ENCODE results near the gene CST3. TPM values are rescaled to one million over a fixed set of nuclear protein-coding genes. Genes with fewer than 3 reads are reported as not detected.

The CST3 gene
- total and polyA plus RNA-seq, 7 experiments from 2014 or later = 1.7 to 520 (median 20.5) TPM

DNA sequence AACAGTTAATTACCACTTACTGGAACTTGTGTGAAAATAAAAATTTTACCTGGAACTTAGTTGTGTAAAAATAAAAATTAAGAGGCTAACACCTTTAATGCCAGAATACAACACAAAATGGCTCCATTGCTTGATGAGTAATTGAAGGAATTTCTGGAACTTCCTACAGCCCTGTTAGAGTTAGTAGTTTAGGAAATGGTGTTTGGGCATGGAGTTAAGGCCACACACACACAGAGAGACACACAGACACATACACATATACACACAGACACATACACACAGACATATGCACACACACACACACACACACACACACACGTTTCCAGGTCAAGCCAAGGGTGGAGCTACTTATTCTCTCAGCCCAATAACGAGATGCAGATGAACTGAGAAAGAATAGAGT, 20.6 kb upstream of the CST3 start:
- H3K4me1 ChIP-seq (ENCODE audit: control insufficient read depth in 2 of 2, insufficient read depth in 2 of 2, low read length in 2 of 2) = no peaks in the 10 kb centered on the region
- H3K27ac ChIP-seq (ENCODE audit: low read depth, low read length) = no peak overlapping the region
- H3K4me3 Mint-ChIP-seq = no peak overlapping the region
- H3K27ac Mint-ChIP-seq = no peak overlapping the region
- POLR2A ChIA-PET = no interaction called here
- H3K27me3 Mint-ChIP-seq = peaks cover 10 to 26% (median 12%) of the 10 kb centered on the region in 5 donors
- no peaks in the 10 kb centered on the region for H3K36me3 ChIP-seq (ENCODE audit: control insufficient read depth in 2 of 3, insufficient read depth in 3 of 3, low read length in 3 of 3)
- peaks cover 0 to 5% (median 0%) of the 10 kb centered on the region in 7 donors for H3K4me1 Mint-ChIP-seq
- no peaks in the 10 kb centered on the region for H3K36me3 Mint-ChIP-seq
- H3K9me3 Mint-ChIP-seq = no peaks in the 10 kb centered on the region
- DNase-seq (no peak), ATAC-seq (no peak)
- intact Hi-C loops (cut with micrococcal nuclease) = no loop called here
- no peaks in the 10 kb centered on the region for H3K9me3 ChIP-seq (ENCODE audit: control insufficient read depth in 2 of 3, low read length in 3 of 3)
- no peaks in the 10 kb centered on the region for H3K27me3 ChIP-seq (ENCODE audit: control insufficient read depth in 2 of 2, insufficient read depth in 2 of 2, low read length in 2 of 2)
- CTCF ChIA-PET = no interaction called here
- no peak overlapping the region for H3K4me3 ChIP-seq (ENCODE audit: low read length)

DNA sequence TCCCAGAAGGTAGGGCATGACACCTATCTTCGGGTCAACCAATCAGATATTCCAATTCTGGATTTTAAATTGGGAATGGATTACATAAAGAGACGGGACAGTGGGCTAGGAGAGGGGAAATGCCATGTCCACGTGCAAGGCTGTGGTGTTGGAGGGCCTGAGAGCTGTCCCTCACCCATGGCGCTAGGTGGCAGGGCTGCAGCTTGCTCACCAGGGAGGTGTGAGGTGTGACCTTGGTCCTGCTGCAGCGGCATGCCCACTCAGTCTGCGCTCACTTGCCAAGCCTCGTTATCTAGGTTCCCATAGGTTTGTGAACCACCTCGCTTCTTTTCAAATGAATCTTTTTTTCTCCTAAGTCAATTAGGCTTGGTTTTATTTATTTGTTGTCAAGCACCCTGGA, 19.4 kb upstream of the CST3 start:
- Mint-ChIP-seq H3K27ac (no peak overlapping the region), H3K27me3 (peaks cover 10 to 27% (median 15%) of the 10 kb centered on the region in 5 donors), H3K4me1 (peaks cover 0 to 6% (median 0%) of the 10 kb centered on the region in 7 donors), H3K4me3 (no peak overlapping the region), H3K9me3 (no peaks in the 10 kb centered on the region), H3K36me3 (no peaks in the 10 kb centered on the region)
- intact Hi-C loops (cut with micrococcal nuclease) = no loop called here
- H3K27ac ChIP-seq (ENCODE audit: low read depth, low read length) = no peak overlapping the region
- no peaks in the 10 kb centered on the region for H3K4me1 ChIP-seq (ENCODE audit: control insufficient read depth in 2 of 2, insufficient read depth in 2 of 2, low read length in 2 of 2)
- no peak overlapping the region for H3K4me3 ChIP-seq (ENCODE audit: low read length)
- ChIA-PET POLR2A (no interaction called here), CTCF (no interaction called here)
- ATAC-seq = no peak
- DNase-seq = no peak
- no peaks in the 10 kb centered on the region for H3K9me3 ChIP-seq (ENCODE audit: control insufficient read depth in 2 of 3, low read length in 3 of 3)
- no peaks in the 10 kb centered on the region for H3K27me3 ChIP-seq (ENCODE audit: control insufficient read depth in 2 of 2, insufficient read depth in 2 of 2, low read length in 2 of 2)
- no peaks in the 10 kb centered on the region for H3K36me3 ChIP-seq (ENCODE audit: control insufficient read depth in 2 of 3, insufficient read depth in 3 of 3, low read length in 3 of 3)

DNA sequence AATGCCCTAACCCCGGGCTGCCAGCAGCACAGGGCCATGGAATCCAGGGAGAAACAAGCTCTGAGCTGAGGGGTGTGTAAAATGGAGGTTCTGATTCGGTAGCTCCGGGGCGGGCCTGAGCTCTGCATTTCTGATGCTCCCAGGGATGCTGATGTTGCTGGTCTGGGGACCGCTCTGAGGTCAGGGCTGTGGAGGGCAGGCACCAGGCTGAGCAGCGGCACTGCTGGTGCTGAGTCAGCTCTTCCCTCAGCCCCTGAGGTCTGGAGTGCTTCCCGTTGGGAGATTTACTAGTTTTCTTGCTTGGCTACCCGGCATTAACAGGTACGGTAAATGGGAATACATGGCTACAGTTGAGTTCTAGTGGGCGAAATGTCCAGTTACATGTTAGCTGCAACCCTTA, 18.6 kb upstream of the CST3 start:
- no peak for DNase-seq
- intact Hi-C loops (cut with micrococcal nuclease) = no loop called here
- Histone ChIP-seq H3K27me3 (ENCODE audit: control insufficient read depth in 2 of 2, insufficient read depth in 2 of 2, low read length in 2 of 2) (no peaks in the 10 kb centered on the region), H3K4me3 (ENCODE audit: low read length) (no peak overlapping the region), H3K9me3 (ENCODE audit: control insufficient read depth in 2 of 3, low read length in 3 of 3) (no peaks in the 10 kb centered on the region), H3K27ac (ENCODE audit: low read depth, low read length) (no peak overlapping the region), H3K4me1 (ENCODE audit: control insufficient read depth in 2 of 2, insufficient read depth in 2 of 2, low read length in 2 of 2) (no peaks in the 10 kb centered on the region), H3K36me3 (ENCODE audit: control insufficient read depth in 2 of 3, insufficient read depth in 3 of 3, low read length in 3 of 3) (no peaks in the 10 kb centered on the region)
- H3K27ac Mint-ChIP-seq = no peak overlapping the region
- ATAC-seq = peak; percentile 34
- H3K36me3 Mint-ChIP-seq = no peaks in the 10 kb centered on the region
- CTCF ChIA-PET = no interaction called here
- H3K27me3 Mint-ChIP-seq = peaks cover 10 to 27% (median 15%) of the 10 kb centered on the region in 5 donors
- H3K4me1 Mint-ChIP-seq = peaks cover 0 to 6% (median 0%) of the 10 kb centered on the region in 7 donors
- POLR2A ChIA-PET = no interaction called here
- no peak overlapping the region for H3K4me3 Mint-ChIP-seq
- no peaks in the 10 kb centered on the region for H3K9me3 Mint-ChIP-seq

DNA sequence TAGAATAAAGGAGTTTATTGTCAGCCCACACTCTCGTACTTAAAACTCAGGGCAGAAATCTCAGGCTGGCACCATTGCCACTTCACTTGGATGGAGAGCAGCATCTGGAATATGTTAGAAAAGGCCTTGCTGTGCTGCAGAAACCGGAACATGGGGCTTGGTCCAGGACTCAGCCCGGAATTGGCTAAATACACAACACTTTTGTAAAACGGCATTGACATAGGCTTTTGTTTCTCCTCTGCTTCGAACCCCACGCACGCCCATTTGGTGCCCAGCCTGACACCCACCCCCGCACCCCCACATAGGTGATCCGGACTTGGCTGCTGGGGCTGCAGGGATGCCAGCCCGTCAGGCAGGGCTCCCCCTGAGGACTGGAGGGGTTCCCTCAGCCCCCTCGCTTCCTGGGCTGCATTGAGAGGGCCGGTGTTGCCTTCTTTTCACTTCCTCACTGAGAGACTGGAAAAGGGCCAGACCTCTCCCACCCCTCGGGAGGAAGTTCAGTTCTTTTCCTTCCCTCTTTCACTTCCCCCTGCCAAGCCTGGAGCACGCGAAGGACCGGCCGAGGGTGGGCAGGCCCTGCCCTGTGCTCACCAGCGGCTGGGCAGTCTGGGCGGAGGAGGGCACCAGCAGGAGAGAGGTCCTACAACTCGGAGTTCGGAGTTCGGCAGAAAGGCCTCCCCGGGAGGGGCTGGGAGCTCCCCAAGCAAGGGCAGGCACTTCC, 17.9 kb upstream of the CST3 start:
- Histone ChIP-seq H3K27me3 (ENCODE audit: control insufficient read depth in 2 of 2, insufficient read depth in 2 of 2, low read length in 2 of 2) (no peaks in the 10 kb centered on the region), H3K4me1 (ENCODE audit: control insufficient read depth in 2 of 2, insufficient read depth in 2 of 2, low read length in 2 of 2) (no peaks in the 10 kb centered on the region), H3K9me3 (ENCODE audit: control insufficient read depth in 2 of 3, low read length in 3 of 3) (no peaks in the 10 kb centered on the region), H3K36me3 (ENCODE audit: control insufficient read depth in 2 of 3, insufficient read depth in 3 of 3, low read length in 3 of 3) (no peaks in the 10 kb centered on the region), H3K4me3 (ENCODE audit: low read length) (no peak overlapping the region), H3K27ac (ENCODE audit: low read depth, low read length) (no peak overlapping the region)
- no peaks in the 10 kb centered on the region for H3K36me3 Mint-ChIP-seq
- H3K4me1 Mint-ChIP-seq = peaks cover 0 to 6% (median 0%) of the 10 kb centered on the region in 7 donors
- no peak for DNase-seq
- peak; percentile 86 for ATAC-seq
- H3K4me3 Mint-ChIP-seq = no peak overlapping the region
- ChIA-PET POLR2A (no interaction called here), CTCF (no interaction called here)
- peaks cover 10 to 27% (median 15%) of the 10 kb centered on the region in 5 donors for H3K27me3 Mint-ChIP-seq
- no peak overlapping the region for H3K27ac Mint-ChIP-seq
- H3K9me3 Mint-ChIP-seq = peaks cover 0 to 3% (median 0%) of the 10 kb centered on the region in 11 donors
- intact Hi-C loops (cut with micrococcal nuclease) = no loop called here

DNA sequence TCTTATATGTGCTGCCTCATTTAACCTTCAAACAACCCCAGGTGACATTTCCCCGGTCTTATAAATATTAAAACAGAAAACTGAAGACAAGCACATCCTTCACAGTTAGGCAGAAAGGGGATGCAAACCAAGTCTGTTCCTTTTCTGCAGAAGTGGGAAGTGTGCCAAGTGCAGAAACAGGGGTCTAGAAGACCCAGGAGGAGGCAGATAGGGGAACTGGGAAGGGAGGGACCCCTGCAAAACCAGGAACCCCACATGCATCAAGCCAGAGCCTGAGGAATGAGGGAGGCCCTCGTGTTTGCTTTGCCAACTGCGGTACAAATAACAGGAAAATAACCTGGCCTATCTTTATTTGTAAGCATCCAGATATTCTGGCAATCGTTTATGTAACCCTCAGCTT, 17.0 kb upstream of the CST3 start:
- Histone ChIP-seq H3K4me1 (ENCODE audit: control insufficient read depth in 2 of 2, insufficient read depth in 2 of 2, low read length in 2 of 2) (no peaks in the 10 kb centered on the region), H3K27me3 (ENCODE audit: control insufficient read depth in 2 of 2, insufficient read depth in 2 of 2, low read length in 2 of 2) (no peaks in the 10 kb centered on the region), H3K4me3 (ENCODE audit: low read length) (no peak overlapping the region), H3K36me3 (ENCODE audit: control insufficient read depth in 2 of 3, insufficient read depth in 3 of 3, low read length in 3 of 3) (no peaks in the 10 kb centered on the region), H3K9me3 (ENCODE audit: control insufficient read depth in 2 of 3, low read length in 3 of 3) (no peaks in the 10 kb centered on the region), H3K27ac (ENCODE audit: low read depth, low read length) (no peak overlapping the region)
- Mint-ChIP-seq H3K27me3 (peaks cover 10 to 27% (median 15%) of the 10 kb centered on the region in 5 donors), H3K4me1 (peaks cover 0 to 6% (median 0%) of the 10 kb centered on the region in 7 donors), H3K27ac (no peak overlapping the region), H3K36me3 (no peaks in the 10 kb centered on the region), H3K4me3 (no peak overlapping the region), H3K9me3 (peaks cover 0 to 3% (median 0%) of the 10 kb centered on the region in 11 donors)
- ChIA-PET CTCF (no interaction called here), POLR2A (no interaction called here)
- ATAC-seq = no peak
- intact Hi-C loops (cut with micrococcal nuclease) = no loop called here
- no peak for DNase-seq

DNA sequence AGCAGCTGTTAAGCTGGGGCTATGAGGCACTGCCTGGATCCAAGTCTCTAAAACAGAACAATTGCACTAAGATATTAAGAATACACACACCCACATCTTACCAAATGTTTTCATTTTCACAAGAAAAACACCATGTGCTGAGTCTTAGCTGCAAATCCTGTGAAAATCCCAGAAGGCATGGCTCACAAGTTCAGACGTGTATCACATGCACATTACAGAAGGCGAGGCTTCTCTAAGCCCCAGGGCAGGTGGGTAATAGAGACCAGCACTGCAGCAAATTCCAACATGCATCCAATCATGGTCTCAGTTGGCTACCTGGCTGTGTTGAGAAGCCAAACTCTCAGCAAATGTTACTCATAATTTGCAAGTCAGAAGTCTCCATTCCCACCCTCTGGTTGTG, 16.2 kb upstream of the CST3 start:
- no peak overlapping the region for H3K27ac ChIP-seq (ENCODE audit: low read depth, low read length)
- peaks cover 0 to 6% (median 0%) of the 10 kb centered on the region in 7 donors for H3K4me1 Mint-ChIP-seq
- POLR2A ChIA-PET = no interaction called here
- H3K9me3 Mint-ChIP-seq = peaks cover 0 to 3% (median 0%) of the 10 kb centered on the region in 11 donors
- H3K4me3 ChIP-seq (ENCODE audit: low read length) = no peak overlapping the region
- H3K27ac Mint-ChIP-seq = no peak overlapping the region
- H3K4me1 ChIP-seq (ENCODE audit: control insufficient read depth in 2 of 2, insufficient read depth in 2 of 2, low read length in 2 of 2) = no peaks in the 10 kb centered on the region
- peaks cover 10 to 27% (median 15%) of the 10 kb centered on the region in 5 donors for H3K27me3 Mint-ChIP-seq
- no peak overlapping the region for H3K4me3 Mint-ChIP-seq
- CTCF ChIA-PET = no interaction called here
- no peaks in the 10 kb centered on the region for H3K27me3 ChIP-seq (ENCODE audit: control insufficient read depth in 2 of 2, insufficient read depth in 2 of 2, low read length in 2 of 2)
- no peak for ATAC-seq
- H3K9me3 ChIP-seq (ENCODE audit: control insufficient read depth in 2 of 3, low read length in 3 of 3) = no peaks in the 10 kb centered on the region
- no peaks in the 10 kb centered on the region for H3K36me3 ChIP-seq (ENCODE audit: control insufficient read depth in 2 of 3, insufficient read depth in 3 of 3, low read length in 3 of 3)
- H3K36me3 Mint-ChIP-seq = no peaks in the 10 kb centered on the region
- DNase-seq = no peak
- intact Hi-C loops (cut with micrococcal nuclease) = no loop called here

DNA sequence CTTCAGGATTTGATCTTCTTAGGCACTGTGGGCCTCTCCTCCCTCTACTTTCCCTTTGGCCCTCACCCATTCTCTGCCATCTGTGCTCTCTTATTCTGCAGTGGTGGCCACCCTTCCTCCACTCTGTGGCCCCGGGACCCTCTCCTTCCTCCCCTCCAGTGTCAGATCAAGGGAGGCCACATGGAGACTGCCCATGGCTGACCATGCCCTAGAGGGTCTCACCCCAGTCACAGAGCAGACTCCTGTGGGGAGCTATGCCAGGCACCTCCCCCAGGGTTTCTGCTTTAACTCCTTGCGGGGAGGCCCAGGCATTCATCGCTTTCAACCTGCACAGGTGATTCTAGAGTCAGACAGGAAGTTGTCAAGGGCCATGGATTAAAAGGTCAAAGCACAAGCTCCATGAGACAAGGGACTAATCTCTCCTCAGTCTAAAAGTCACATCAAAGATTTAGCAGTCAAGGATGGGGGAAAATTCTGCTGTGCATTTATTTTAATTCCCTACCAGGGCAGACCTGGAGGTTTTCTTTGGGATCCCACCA, 15.7 kb upstream of the CST3 start:
- intact Hi-C loops (cut with micrococcal nuclease) = no loop called here
- Histone ChIP-seq H3K27me3 (ENCODE audit: control insufficient read depth in 2 of 2, insufficient read depth in 2 of 2, low read length in 2 of 2) (no peaks in the 10 kb centered on the region), H3K9me3 (ENCODE audit: control insufficient read depth in 2 of 3, low read length in 3 of 3) (no peaks in the 10 kb centered on the region), H3K36me3 (ENCODE audit: control insufficient read depth in 2 of 3, insufficient read depth in 3 of 3, low read length in 3 of 3) (no peaks in the 10 kb centered on the region), H3K27ac (ENCODE audit: low read depth, low read length) (no peak overlapping the region), H3K4me1 (ENCODE audit: control insufficient read depth in 2 of 2, insufficient read depth in 2 of 2, low read length in 2 of 2) (no peaks in the 10 kb centered on the region), H3K4me3 (ENCODE audit: low read length) (no peak overlapping the region)
- peaks cover 0 to 3% (median 0%) of the 10 kb centered on the region in 11 donors for H3K9me3 Mint-ChIP-seq
- no peaks in the 10 kb centered on the region for H3K36me3 Mint-ChIP-seq
- ChIA-PET CTCF (no interaction called here), POLR2A (no interaction called here)
- H3K27ac Mint-ChIP-seq = no peak overlapping the region
- peaks cover 10 to 27% (median 15%) of the 10 kb centered on the region in 5 donors for H3K27me3 Mint-ChIP-seq
- ATAC-seq = no peak
- DNase-seq = no peak
- H3K4me3 Mint-ChIP-seq = no peak overlapping the region
- H3K4me1 Mint-ChIP-seq = peaks cover 0 to 6% (median 0%) of the 10 kb centered on the region in 7 donors
